Measurements from ENCODE around the gene TYR.

DNA sequence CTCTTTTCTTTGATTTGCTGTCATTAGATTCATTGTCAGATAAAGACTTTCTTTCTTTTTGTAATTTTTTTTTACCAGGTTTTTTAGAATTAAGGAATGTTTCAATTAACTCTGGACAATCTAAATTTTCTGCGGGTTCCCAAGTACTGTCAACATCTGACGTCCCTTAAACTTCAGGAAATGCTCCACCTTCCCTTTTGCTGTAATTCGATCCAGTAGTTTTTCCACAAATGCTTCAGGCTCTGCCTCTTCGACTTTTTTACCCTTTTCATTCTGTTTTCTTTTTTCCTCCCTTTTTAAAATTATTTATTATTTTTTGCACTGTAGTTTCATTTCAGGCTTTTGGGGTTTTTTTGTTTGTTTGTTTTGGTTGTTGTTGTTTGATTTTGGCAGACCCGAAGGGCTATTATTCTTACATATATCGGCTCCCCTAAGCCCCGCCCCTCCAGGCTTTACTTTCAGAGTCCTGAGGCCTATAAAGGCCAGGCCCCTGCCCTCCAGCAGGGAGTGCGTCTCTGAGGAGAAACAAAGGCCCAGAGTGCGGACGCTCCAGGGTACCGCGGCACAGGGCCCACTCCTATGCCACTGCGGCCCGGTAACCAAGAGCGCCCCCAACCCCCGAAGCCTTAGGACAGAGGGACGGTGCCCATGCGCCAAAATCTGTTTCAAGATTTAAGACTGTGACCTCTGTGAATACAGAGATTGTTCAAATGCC is 116.4 kb downstream of the TYR start:
- TF ChIP-seq, protein P1, sequence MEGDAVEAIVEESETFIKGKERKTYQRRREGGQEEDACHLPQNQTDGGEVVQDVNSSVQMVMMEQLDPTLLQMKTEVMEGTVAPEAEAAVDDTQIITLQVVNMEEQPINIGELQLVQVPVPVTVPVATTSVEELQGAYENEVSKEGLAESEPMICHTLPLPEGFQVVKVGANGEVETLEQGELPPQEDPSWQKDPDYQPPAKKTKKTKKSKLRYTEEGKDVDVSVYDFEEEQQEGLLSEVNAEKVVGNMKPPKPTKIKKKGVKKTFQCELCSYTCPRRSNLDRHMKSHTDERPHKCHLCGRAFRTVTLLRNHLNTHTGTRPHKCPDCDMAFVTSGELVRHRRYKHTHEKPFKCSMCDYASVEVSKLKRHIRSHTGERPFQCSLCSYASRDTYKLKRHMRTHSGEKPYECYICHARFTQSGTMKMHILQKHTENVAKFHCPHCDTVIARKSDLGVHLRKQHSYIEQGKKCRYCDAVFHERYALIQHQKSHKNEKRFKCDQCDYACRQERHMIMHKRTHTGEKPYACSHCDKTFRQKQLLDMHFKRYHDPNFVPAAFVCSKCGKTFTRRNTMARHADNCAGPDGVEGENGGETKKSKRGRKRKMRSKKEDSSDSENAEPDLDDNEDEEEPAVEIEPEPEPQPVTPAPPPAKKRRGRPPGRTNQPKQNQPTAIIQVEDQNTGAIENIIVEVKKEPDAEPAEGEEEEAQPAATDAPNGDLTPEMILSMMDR (conservative IDR thresholded peaks at IDR 0.05; ENCODE audit: low read length), result no peak
- TF ChIP-seq EZH2phosphoT487 (IDR thresholded peaks at IDR 0.05; ENCODE audit: borderline replicate concordance, low read depth, low read length), result no peak

Measured in OCI-LY7 (cell line).